Measurements from ENCODE around the gene MYMX. TPM values are rescaled to one million over a fixed set of nuclear protein-coding genes. Genes with fewer than 3 reads are reported as not detected.
A peak's percentile ranks its signal among the peaks of the same experiment; 100 is the strongest.

Gene MYMX
- total and polyA plus RNA-seq, 2 of the 13 experiments (the other 11 are each of a cell fraction or from before 2014, with no cell fraction given): not detected

DNA sequence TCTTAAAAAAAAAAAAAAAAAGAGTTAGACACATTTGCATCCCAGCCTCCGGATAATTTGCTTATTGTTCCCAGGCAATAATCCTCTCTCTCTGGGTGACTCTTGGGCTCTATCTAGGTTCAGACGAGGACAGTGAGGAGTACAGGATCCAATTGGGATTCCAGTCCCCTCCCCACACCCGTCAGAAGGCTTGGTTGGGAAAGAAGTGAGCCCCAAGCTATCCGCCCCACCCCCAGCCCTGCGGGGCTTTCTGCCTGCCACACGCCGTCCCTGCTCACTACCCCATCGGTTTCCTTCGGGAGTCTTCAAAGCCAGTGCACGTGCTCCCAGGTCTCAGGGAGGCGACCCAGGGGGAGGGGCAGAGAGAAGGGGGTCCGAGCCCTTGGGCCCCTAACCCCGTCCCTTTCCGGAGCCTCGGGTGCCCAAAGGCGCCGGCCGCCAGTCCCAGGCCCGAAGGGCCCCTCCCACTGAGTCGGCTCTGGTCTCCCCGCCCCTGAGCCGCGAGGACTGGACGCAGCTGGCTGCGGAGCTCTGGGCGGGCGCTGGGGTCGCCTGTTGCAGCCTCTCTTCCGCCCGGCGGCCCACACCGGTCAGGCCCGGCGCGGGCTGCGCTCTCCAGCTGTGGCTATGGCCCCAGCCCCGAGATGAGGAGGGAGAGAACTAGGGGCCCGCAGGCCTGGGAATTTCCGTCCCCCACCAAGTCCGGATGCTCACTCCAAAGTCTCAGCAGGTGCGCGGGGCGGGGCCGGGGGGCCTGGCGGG lies 2.5 kb downstream of the MYMX start (continued):
- TF ChIP-seq, protein P1, sequence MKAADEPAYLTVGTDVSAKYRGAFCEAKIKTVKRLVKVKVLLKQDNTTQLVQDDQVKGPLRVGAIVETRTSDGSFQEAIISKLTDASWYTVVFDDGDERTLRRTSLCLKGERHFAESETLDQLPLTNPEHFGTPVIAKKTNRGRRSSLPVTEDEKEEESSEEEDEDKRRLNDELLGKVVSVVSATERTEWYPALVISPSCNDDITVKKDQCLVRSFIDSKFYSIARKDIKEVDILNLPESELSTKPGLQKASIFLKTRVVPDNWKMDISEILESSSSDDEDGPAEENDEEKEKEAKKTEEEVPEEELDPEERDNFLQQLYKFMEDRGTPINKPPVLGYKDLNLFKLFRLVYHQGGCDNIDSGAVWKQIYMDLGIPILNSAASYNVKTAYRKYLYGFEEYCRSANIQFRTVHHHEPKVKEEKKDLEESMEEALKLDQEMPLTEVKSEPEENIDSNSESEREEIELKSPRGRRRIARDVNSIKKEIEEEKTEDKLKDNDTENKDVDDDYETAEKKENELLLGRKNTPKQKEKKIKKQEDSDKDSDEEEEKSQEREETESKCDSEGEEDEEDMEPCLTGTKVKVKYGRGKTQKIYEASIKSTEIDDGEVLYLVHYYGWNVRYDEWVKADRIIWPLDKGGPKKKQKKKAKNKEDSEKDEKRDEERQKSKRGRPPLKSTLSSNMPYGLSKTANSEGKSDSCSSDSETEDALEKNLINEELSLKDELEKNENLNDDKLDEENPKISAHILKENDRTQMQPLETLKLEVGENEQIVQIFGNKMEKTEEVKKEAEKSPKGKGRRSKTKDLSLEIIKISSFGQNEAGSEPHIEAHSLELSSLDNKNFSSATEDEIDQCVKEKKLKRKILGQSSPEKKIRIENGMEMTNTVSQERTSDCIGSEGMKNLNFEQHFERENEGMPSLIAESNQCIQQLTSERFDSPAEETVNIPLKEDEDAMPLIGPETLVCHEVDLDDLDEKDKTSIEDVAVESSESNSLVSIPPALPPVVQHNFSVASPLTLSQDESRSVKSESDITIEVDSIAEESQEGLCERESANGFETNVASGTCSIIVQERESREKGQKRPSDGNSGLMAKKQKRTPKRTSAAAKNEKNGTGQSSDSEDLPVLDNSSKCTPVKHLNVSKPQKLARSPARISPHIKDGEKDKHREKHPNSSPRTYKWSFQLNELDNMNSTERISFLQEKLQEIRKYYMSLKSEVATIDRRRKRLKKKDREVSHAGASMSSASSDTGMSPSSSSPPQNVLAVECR (CRISPR knock-in tag; IDR thresholded peaks at IDR 0.05; ENCODE audit: borderline replicate concordance): peak; percentile 71; the same call in 1 of the 2 replicates
- TF ChIP-seq, protein P2, sequence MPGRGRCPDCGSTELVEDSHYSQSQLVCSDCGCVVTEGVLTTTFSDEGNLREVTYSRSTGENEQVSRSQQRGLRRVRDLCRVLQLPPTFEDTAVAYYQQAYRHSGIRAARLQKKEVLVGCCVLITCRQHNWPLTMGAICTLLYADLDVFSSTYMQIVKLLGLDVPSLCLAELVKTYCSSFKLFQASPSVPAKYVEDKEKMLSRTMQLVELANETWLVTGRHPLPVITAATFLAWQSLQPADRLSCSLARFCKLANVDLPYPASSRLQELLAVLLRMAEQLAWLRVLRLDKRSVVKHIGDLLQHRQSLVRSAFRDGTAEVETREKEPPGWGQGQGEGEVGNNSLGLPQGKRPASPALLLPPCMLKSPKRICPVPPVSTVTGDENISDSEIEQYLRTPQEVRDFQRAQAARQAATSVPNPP (CRISPR knock-in tag; IDR thresholded peaks at IDR 0.05): no peak
- peak; percentile 87 for TF ChIP-seq ZNF274 (CRISPR knock-in tag; IDR thresholded peaks at IDR 0.05)
- peak; percentile 89; the same call in 1 of the 2 replicates for TF ChIP-seq MTA1 (CRISPR knock-in tag; IDR thresholded peaks at IDR 0.05; ENCODE audit: borderline replicate concordance)
- TF ChIP-seq SIN3A (IDR thresholded peaks at IDR 0.05; ENCODE audit: borderline replicate concordance, low read depth, low read length): peak; percentile 70; the same call in 1 of the 2 replicates
- TF ChIP-seq, protein P3, sequence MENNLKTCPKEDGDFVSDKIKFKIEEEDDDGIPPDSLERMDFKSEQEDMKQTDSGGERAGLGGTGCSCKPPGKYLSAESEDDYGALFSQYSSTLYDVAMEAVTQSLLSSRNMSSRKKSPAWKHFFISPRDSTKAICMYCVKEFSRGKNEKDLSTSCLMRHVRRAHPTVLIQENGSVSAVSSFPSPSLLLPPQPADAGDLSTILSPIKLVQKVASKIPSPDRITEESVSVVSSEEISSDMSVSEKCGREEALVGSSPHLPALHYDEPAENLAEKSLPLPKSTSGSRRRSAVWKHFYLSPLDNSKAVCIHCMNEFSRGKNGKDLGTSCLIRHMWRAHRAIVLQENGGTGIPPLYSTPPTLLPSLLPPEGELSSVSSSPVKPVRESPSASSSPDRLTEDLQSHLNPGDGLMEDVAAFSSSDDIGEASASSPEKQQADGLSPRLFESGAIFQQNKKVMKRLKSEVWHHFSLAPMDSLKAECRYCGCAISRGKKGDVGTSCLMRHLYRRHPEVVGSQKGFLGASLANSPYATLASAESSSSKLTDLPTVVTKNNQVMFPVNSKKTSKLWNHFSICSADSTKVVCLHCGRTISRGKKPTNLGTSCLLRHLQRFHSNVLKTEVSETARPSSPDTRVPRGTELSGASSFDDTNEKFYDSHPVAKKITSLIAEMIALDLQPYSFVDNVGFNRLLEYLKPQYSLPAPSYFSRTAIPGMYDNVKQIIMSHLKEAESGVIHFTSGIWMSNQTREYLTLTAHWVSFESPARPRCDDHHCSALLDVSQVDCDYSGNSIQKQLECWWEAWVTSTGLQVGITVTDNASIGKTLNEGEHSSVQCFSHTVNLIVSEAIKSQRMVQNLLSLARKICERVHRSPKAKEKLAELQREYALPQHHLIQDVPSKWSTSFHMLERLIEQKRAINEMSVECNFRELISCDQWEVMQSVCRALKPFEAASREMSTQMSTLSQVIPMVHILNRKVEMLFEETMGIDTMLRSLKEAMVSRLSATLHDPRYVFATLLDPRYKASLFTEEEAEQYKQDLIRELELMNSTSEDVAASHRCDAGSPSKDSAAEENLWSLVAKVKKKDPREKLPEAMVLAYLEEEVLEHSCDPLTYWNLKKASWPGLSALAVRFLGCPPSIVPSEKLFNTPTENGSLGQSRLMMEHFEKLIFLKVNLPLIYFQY (CRISPR knock-in tag; IDR thresholded peaks at IDR 0.05; ENCODE audit: borderline replicate concordance): peak; percentile 71
- TF ChIP-seq, protein P4, sequence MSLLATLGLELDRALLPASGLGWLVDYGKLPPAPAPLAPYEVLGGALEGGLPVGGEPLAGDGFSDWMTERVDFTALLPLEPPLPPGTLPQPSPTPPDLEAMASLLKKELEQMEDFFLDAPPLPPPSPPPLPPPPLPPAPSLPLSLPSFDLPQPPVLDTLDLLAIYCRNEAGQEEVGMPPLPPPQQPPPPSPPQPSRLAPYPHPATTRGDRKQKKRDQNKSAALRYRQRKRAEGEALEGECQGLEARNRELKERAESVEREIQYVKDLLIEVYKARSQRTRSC (CRISPR knock-in tag; IDR thresholded peaks at IDR 0.05; ENCODE audit: low read depth): 0 out of 2 replicates have a peak, but pooled peaks have one; percentile 57
- TF ChIP-seq, protein P5, sequence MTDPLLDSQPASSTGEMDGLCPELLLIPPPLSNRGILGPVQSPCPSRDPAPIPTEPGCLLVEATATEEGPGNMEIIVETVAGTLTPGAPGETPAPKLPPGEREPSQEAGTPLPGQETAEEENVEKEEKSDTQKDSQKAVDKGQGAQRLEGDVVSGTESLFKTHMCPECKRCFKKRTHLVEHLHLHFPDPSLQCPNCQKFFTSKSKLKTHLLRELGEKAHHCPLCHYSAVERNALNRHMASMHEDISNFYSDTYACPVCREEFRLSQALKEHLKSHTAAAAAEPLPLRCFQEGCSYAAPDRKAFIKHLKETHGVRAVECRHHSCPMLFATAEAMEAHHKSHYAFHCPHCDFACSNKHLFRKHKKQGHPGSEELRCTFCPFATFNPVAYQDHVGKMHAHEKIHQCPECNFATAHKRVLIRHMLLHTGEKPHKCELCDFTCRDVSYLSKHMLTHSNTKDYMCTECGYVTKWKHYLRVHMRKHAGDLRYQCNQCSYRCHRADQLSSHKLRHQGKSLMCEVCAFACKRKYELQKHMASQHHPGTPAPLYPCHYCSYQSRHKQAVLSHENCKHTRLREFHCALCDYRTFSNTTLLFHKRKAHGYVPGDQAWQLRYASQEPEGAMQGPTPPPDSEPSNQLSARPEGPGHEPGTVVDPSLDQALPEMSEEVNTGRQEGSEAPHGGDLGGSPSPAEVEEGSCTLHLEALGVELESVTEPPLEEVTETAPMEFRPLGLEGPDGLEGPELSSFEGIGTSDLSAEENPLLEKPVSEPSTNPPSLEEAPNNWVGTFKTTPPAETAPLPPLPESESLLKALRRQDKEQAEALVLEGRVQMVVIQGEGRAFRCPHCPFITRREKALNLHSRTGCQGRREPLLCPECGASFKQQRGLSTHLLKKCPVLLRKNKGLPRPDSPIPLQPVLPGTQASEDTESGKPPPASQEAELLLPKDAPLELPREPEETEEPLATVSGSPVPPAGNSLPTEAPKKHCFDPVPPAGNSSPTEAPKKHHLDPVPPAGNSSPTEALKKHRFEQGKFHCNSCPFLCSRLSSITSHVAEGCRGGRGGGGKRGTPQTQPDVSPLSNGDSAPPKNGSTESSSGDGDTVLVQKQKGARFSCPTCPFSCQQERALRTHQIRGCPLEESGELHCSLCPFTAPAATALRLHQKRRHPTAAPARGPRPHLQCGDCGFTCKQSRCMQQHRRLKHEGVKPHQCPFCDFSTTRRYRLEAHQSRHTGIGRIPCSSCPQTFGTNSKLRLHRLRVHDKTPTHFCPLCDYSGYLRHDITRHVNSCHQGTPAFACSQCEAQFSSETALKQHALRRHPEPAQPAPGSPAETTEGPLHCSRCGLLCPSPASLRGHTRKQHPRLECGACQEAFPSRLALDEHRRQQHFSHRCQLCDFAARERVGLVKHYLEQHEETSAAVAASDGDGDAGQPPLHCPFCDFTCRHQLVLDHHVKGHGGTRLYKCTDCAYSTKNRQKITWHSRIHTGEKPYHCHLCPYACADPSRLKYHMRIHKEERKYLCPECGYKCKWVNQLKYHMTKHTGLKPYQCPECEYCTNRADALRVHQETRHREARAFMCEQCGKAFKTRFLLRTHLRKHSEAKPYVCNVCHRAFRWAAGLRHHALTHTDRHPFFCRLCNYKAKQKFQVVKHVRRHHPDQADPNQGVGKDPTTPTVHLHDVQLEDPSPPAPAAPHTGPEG (CRISPR knock-in tag; IDR thresholded peaks at IDR 0.05): peak; percentile 79
- 0 out of 2 replicates have a peak, but pooled peaks have one; percentile 41 for TF ChIP-seq ZNF256 (CRISPR knock-in tag; conservative IDR thresholded peaks at IDR 0.05)
- TF ChIP-seq DR1 (CRISPR knock-in tag; IDR thresholded peaks at IDR 0.05): no peak
